Measurements from ENCODE around the gene STRN. TPM values are rescaled to one million over a fixed set of nuclear protein-coding genes. Genes with fewer than 3 reads are reported as not detected.

Gene STRN
- total RNA-seq, 2 donors from 2014 or later = 44.0 to 50.6 TPM

DNA sequence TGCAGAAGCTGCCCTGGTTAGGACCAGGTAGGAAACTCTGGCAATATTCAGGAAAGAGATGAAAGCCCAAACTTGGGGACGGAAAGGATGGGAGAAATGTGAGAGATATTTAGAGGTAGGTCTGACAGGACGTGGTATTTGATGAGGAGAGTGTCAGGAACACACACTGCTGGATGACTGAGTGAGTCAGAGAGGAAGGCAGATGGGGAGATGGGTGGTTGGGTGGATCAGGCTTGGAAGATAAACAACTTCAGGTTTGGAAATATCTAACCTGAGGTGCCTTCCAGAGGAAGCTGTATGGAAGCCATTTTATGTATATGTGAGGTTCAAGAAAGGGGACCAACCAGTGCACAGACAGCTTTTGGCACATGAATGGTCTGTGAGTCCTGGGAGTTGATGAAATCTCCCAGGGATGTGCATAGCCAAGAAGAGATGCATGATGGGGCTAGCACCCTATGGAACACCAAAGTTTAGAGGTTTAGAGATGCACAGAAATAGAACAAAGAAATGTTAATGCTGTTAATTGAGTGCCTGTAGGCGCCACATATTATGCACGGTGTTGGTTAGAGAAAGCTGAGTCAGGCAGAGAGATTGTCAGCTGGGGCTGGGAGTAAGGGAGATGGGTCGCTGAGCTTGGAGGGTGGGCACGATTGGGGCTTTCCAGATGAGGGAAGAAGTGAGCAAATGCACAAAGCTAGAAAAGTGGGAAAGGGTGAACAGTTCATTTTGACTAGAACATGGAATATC is 168.8 kb downstream of the STRN start:
- Histone ChIP-seq H3K9ac (ENCODE audit: extremely low read depth, low read length, poor library complexity, severe bottlenecking) (no peak overlapping the region), H3K27ac (ENCODE audit: low read depth, low read length) (no peak overlapping the region), H3K4me1 (ENCODE audit: control insufficient read depth, insufficient read depth, low read length) (no peaks in the 10 kb centered on the region), H3K9me3 (ENCODE audit: control insufficient read depth, low read length) (no peaks in the 10 kb centered on the region), H3K36me3 (ENCODE audit: control insufficient read depth, insufficient read depth, low read length) (no peaks in the 10 kb centered on the region), H3K27me3 (ENCODE audit: control insufficient read depth, insufficient read depth, low read length, poor library complexity, severe bottlenecking) (no peaks in the 10 kb centered on the region), H3K4me3 (ENCODE audit: low read length) (no peak overlapping the region)
- Mint-ChIP-seq H3K27me3 (ENCODE audit: insufficient read depth) (peaks cover 3% of the 10 kb centered on the region), H3K27ac (no peak overlapping the region), H3K36me3 (ENCODE audit: low read depth) (no peaks in the 10 kb centered on the region), H3K4me1 (no peaks in the 10 kb centered on the region), H3K9me3 (no peaks in the 10 kb centered on the region), H3K4me3 (no peak overlapping the region)
- TF ChIP-seq, protein P1, sequence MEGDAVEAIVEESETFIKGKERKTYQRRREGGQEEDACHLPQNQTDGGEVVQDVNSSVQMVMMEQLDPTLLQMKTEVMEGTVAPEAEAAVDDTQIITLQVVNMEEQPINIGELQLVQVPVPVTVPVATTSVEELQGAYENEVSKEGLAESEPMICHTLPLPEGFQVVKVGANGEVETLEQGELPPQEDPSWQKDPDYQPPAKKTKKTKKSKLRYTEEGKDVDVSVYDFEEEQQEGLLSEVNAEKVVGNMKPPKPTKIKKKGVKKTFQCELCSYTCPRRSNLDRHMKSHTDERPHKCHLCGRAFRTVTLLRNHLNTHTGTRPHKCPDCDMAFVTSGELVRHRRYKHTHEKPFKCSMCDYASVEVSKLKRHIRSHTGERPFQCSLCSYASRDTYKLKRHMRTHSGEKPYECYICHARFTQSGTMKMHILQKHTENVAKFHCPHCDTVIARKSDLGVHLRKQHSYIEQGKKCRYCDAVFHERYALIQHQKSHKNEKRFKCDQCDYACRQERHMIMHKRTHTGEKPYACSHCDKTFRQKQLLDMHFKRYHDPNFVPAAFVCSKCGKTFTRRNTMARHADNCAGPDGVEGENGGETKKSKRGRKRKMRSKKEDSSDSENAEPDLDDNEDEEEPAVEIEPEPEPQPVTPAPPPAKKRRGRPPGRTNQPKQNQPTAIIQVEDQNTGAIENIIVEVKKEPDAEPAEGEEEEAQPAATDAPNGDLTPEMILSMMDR (conservative IDR thresholded peaks at IDR 0.05) = no peak
- WGBS, 2 experiments (ENCODE audit: insufficient coverage in 1 of 2, insufficient read length in 1 of 2) = 61% methylated on average over 6 of the region's 6 CpGs
- no peak for DNase-seq

Other genes starting within 250 kb of the STRN start
- gene HEATR5B, start 117.8 kb upstream of the STRN start, total RNA-seq = 10 to 100 TPM; 21.5 to 22.7 TPM
- gene GPATCH11, start 118.0 kb upstream of the STRN start, total RNA-seq = 10 to 100 TPM in 1 of 2 donors, 1 to 10 TPM in 1; 8.8 to 15.9 TPM
- gene EIF2AK2, start 190.4 kb upstream of the STRN start, total RNA-seq = 10 to 100 TPM; 35.4 to 41.2 TPM
- not detected for gene SULT6B1, start 222.1 kb upstream of the STRN start, total RNA-seq
- gene CEBPZOS, start 230.0 kb upstream of the STRN start, total RNA-seq = 10 to 100 TPM in 1 of 2 donors, 1 to 10 TPM in 1; 4.4 to 11.8 TPM